Keratinocyte (primary cell): ENCODE measurements around the gene ARID3A. TPM values are rescaled to one million over a fixed set of nuclear protein-coding genes. Genes with fewer than 3 reads are reported as not detected.

Experiments used
- DNase-seq: peaks from one replicate; pipeline ENCODE4 v3.0.0-alpha.2; 2011; ENCODE audit warnings: low read depth, missing footprints, low spot score
- FAIRE-seq: peaks from 2 replicates; lab custom pipeline; 2011; peaks lifted over from hg19 to GRCh38; lab: Jason Lieb, UNC
- H2AFZ ChIP-seq: 2 replicates; pipeline ENCODE4 v1.6.0; 2012; ENCODE audit warnings: low read length, control low read depth, inconsistent platforms; ENCODE audit not compliant: control insufficient read depth
- H3K27ac ChIP-seq: 2 replicates; pipeline ENCODE4 v1.5.1; 2011; ENCODE audit warnings: low read length; ENCODE audit not compliant: control insufficient read depth, insufficient read depth
- H3K27me3 ChIP-seq: 3 replicates; pipeline ENCODE4 v1.6.0; 2011; ENCODE audit warnings: low read length; ENCODE audit not compliant: control insufficient read depth, insufficient read depth; ENCODE audit errors: extremely low read depth
- H3K36me3 ChIP-seq, 2 experiments: 2 replicates in 1 of 2; 3 replicates in 1 of 2; pipeline ENCODE4 v1.5.1; 2011; ENCODE audit warnings: low read length in 2 of 2, mild to moderate bottlenecking in 1 of 2; ENCODE audit not compliant: control insufficient read depth in 2 of 2, insufficient read depth in 2 of 2; ENCODE audit errors: extremely low read depth in 1 of 2
- H3K4me1 ChIP-seq: 3 replicates; pipeline ENCODE4 v1.5.1; 2011; ENCODE audit warnings: low read length; ENCODE audit not compliant: control insufficient read depth, insufficient read depth; ENCODE audit errors: extremely low read depth
- H3K4me2 ChIP-seq: 3 replicates; pipeline ENCODE4 v1.6.0; 2011; ENCODE audit warnings: low read depth, low read length; ENCODE audit not compliant: control insufficient read depth, insufficient read depth; ENCODE audit errors: extremely low read depth
- H3K4me3 ChIP-seq, 3 experiments: fragments of 200-600 bp in 1 of 3; sonication (generic) in 1 of 3; 2 replicates in 2 of 3; 3 replicates in 1 of 3; pipeline ENCODE4 v1.5.1; 2011 to 2016; ENCODE audit warnings: low read length in 3 of 3, mild to moderate bottlenecking in 3 of 3, control low read depth in 2 of 3, inconsistent platforms in 1 of 3, low read depth in 1 of 3, mixed read lengths in 1 of 3, mixed run types in 1 of 3, moderate library complexity in 1 of 3; ENCODE audit not compliant: control insufficient read depth in 2 of 3, insufficient read depth in 2 of 3; ENCODE audit errors: extremely low read depth in 1 of 3
- H3K79me2 ChIP-seq: 2 replicates; pipeline ENCODE4 v1.6.0; 2012; ENCODE audit warnings: low read length; ENCODE audit not compliant: control insufficient read depth, insufficient read depth
- H3K9ac ChIP-seq: 3 replicates; pipeline ENCODE4 v1.6.0; 2011; ENCODE audit warnings: low read length; ENCODE audit not compliant: control insufficient read depth, insufficient read depth; ENCODE audit errors: extremely low read depth
- H3K9me1 ChIP-seq: 3 replicates; pipeline ENCODE4 v1.6.0; 2011; ENCODE audit warnings: low read length; ENCODE audit not compliant: control insufficient read depth, insufficient read depth; ENCODE audit errors: extremely low read depth
- H3K9me3 ChIP-seq: 2 replicates; pipeline ENCODE4 v1.5.1; 2012; ENCODE audit warnings: low read depth, low read length; ENCODE audit not compliant: control insufficient read depth
- H4K20me1 ChIP-seq: 3 replicates; pipeline ENCODE4 v1.6.0; 2011; ENCODE audit warnings: low read length; ENCODE audit not compliant: control insufficient read depth, insufficient read depth; ENCODE audit errors: extremely low read depth
- CTCF ChIP-seq, 3 experiments: IDR thresholded peaks in 1 of 3; conservative IDR thresholded peaks in 1 of 3; optimal IDR thresholded peaks in 1 of 3; 2 replicates in 2 of 3; 3 replicates in 1 of 3; pipeline versions ENCODE3 to v1.5.1; 2011; ENCODE audit warnings: low read length in 3 of 3, mild to moderate bottlenecking in 3 of 3, moderate library complexity in 2 of 3, control low read depth in 1 of 3, inconsistent platforms in 1 of 3; ENCODE audit not compliant: insufficient read depth in 2 of 3; ENCODE audit errors: extremely low read depth in 1 of 3
- EZH2 ChIP-seq: IDR thresholded peaks from one replicate; pipeline ENCODE4 v1.6.1; 2012; ENCODE audit warnings: inconsistent platforms, mild to moderate bottlenecking, low read length, moderate library complexity
- dilution Hi-C: fragments of 300-500 bp; cut with MboI; formaldehyde crosslinking; loops from one replicate; pipeline ENCODE4 v1.7.0; 2020; ENCODE audit warnings: low sequenced_read_pairs; ENCODE audit not compliant: extremely low pct_ligation_motif_present
- polyA plus RNA-seq, 5 experiments: library from polyadenylated mRNA; depleted of rRNA in 3 of 5; stranded (reverse) in 3 of 5; stranded (forward) in 1 of 5; unstranded in 1 of 5; fragments of >200 nt; gene quantifications; 1 replicate in 1 of 5; 2 replicates in 3 of 5; 3 replicates in 1 of 5; pipeline versions ENCODE4 v1.2.1 to v1.2.3, GENCODE V29; 2011 to 2012; ENCODE audit warnings: missing spikeins in 2 of 5, low read depth in 1 of 5, low replicate concordance in 1 of 5

The ARID3A gene
- polyA plus RNA-seq, 1 donor (not counting 4 experiments of a cell fraction or from before 2014, with no cell fraction given) = 2.6 TPM

- Histone ChIP-seq H3K9ac (no peak overlapping the region), H3K27ac (no peak overlapping the region), H3K79me2 (no peaks in the 10 kb centered on the region), H3K27me3 (peaks cover 7% of the 10 kb centered on the region), H3K4me1 (no peaks in the 10 kb centered on the region), H3K4me2 (no peak overlapping the region), H3K9me1 (no peaks in the 10 kb centered on the region), H2AFZ (no peak overlapping the region), H4K20me1 (no peaks in the 10 kb centered on the region), H3K9me3 (no peaks in the 10 kb centered on the region), H3K36me3 (peaks cover 5 to 6% of the 10 kb centered on the region in 2 experiments), H3K4me3 (no peak overlapping the region)
- DNase-seq (no peak), FAIRE-seq (no peak)
- dilution Hi-C loops = no loop called here
- TF ChIP-seq CTCF (optimal IDR thresholded peaks at IDR 0.05 in 1 of 3, IDR thresholded peaks at IDR 0.05 in 1 of 3, conservative IDR thresholded peaks at IDR 0.05 in 1 of 3; ENCODE audit: extremely low read depth in 1 of 3, insufficient read depth in 2 of 3, low read length in 3 of 3) = no peak
- TF ChIP-seq EZH2 = no peak
Observed at GRCh38 chr19:1007399-1008251, 81.8 kb downstream of the ARID3A start.

GRCh38 chr19:1008268-1009040, 82.6 kb downstream of the ARID3A start:
- DNase-seq (no peak), FAIRE-seq (no peak)
- Histone ChIP-seq H3K27me3 (peaks cover 6% of the 10 kb centered on the region), H3K9ac (no peak overlapping the region), H3K9me1 (no peaks in the 10 kb centered on the region), H3K4me1 (no peaks in the 10 kb centered on the region), H3K4me3 (no peak overlapping the region), H3K4me2 (no peak overlapping the region), H3K27ac (no peak overlapping the region), H3K36me3 (peaks cover 9 to 10% of the 10 kb centered on the region in 2 experiments), H4K20me1 (no peaks in the 10 kb centered on the region), H3K9me3 (no peaks in the 10 kb centered on the region), H3K79me2 (peaks cover 7% of the 10 kb centered on the region), H2AFZ (no peak overlapping the region)
- no peak for TF ChIP-seq EZH2
- no peak for TF ChIP-seq CTCF (optimal IDR thresholded peaks at IDR 0.05 in 1 of 3, IDR thresholded peaks at IDR 0.05 in 1 of 3, conservative IDR thresholded peaks at IDR 0.05 in 1 of 3; ENCODE audit: extremely low read depth in 1 of 3, insufficient read depth in 2 of 3, low read length in 3 of 3)
- dilution Hi-C loops = no loop called here
